NT2/D1 (cell line): ENCODE results near the gene PPP2R5C.
"Not testable (repeated sequence)": the region's sequence is repeated elsewhere in the genome, so short reads cannot be mapped to it uniquely, and the experiment has no call there.

Source experiments
- SUZ12 ChIP-seq: IDR thresholded peaks from 2 replicates; pipeline ENCODE4 v1.6.1; 2011; ENCODE audit not compliant: insufficient read length, insufficient read depth; ENCODE audit errors: extremely low read depth
- YY1 ChIP-seq: IDR thresholded peaks from 2 replicates; pipeline ENCODE4 v1.6.1; 2011; ENCODE audit not compliant: insufficient read length, insufficient read depth
- ZNF274 ChIP-seq: IDR thresholded peaks from 2 replicates; pipeline ENCODE4 v1.6.1; 2011; ENCODE audit warnings: mild to moderate bottlenecking, low read depth, low read length

DNA sequence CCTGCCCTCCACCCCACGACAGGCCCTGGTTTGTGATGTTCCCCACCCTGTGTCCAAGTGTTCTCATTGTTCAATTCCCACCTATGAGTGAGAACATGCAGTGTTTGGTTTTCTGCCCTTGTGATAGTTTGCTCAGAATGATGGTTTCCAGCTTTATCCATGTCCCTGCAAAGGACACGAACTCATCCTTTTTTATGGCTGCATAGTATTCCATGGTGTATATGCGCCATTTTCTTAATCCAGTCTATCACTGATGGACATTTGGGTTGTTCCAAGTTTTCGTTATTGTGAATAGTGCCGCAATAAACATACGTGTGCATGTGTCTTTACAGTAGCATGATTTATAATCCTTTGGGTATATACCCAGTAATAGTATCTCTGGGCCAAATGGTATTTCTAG is 17.1 kb upstream of the PPP2R5C start:
- not testable (repeated sequence) for TF ChIP-seq SUZ12, ZNF274, YY1
